Posterior vena cava (tissue), 2 donors: ENCODE measurements around the gene CAGE1. TPM values are rescaled to one million over a fixed set of nuclear protein-coding genes. Genes with fewer than 3 reads are reported as not detected.
"Not testable (repeated sequence)": the region's sequence is repeated elsewhere in the genome, so short reads cannot be mapped to it uniquely, and the experiment has no call there.

ENCODE experiments used
- DNase-seq: peaks from one replicate; pipeline ENCODE4 v3.0.0-alpha.2; 2020; ENCODE audit warnings: low spot score
- intact Hi-C, 2 donors: fragments of 100-400 bp; cut with DNase I; formaldehyde crosslinking; loops; one replicate each; pipeline versions ENCODE4 v1.14.1 to v1.14.2; 2022 to 2023
- total RNA-seq, 2 donors: library from RNA; stranded (reverse); fragmentation: NEBNext Ultra II Directional; extraction: Animal tissue kit (Norgen Biotek cat#: 25700); gene quantifications; one replicate each; pipeline ENCODE4 v1.2.1, GENCODE V29; 2021
- donor health status: DM: yes; HTN: yes; CAD: no.
- donor health status: DM: yes; HTN: yes; CAD: no.

CAGE1 gene
- total RNA-seq, 2 donors from 2014 or later: not detected

- DNase-seq, intact Hi-C loops: not testable (repeated sequence)
Observed at GRCh38 chr6:7344773-7345450, 44.6 kb downstream of the CAGE1 start.

GRCh38 chr6:7343546-7344475, 45.7 kb downstream of the CAGE1 start:
- intact Hi-C loops: no loop called here
- no peak for DNase-seq

DNA sequence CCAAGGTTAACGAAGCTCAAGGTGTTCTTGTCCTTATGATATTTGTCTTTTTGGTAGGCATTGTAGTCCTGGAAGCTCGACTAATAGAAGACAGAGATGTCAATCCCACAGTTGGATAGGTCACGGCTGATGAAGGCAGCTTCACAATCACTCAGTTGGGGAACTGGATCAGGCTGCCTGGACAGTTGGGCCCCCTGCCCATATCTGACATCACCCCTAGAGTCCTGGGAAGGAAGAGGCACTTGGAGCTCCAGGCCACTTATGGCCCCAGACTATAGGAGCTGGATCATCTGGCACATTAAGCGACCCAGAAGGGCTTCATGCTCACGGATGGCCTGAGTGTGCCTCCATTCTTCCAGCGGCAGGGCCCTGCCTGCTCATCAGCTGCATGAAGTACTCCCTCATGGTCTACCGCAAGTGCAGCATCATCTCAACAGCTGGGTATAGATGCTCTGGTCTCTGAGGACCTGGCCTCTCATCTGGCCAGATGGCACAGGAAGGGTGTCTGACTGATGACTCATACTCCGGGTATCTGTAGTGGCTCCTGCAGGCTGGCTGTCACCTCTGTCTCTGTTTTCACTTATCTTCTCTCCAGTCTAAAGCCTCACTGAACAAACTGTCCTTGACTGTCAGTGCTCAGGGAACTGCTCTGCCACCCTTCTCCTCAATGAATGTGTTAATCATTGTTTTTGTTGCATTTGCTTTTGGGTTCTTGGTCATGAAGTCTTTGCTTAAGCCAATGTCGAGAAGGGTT, 47.4 kb downstream of the CAGE1 start:
- no peak for DNase-seq
- intact Hi-C loops: no loop called here

DNA sequence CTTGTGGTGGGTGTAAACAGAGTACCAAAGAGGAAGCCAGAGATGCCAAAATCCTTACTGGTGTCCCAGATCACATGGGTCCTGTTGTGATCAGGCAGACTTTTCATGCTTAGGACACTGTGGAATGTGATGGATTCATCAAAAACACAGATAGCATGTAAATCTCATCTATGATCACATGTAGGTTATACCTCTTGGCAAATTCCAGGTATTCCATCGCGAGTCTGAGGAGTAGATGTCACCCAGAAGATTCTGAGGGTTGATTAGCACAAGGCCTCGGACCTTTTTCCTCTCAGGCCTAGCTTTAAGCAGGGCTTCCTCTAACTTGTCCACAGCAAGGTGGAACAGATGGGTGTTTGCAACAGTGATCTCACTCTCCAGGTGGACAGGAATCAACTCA, 48.3 kb downstream of the CAGE1 start:
- intact Hi-C loops: no loop called here
- no peak for DNase-seq

GRCh38 chr6:7339007-7339732, 50.4 kb downstream of the CAGE1 start:
- intact Hi-C loops, DNase-seq: not testable (repeated sequence)

GRCh38 chr6:7338031-7338430, 51.5 kb downstream of the CAGE1 start:
- intact Hi-C loops: no loop called here
- no peak for DNase-seq

DNA sequence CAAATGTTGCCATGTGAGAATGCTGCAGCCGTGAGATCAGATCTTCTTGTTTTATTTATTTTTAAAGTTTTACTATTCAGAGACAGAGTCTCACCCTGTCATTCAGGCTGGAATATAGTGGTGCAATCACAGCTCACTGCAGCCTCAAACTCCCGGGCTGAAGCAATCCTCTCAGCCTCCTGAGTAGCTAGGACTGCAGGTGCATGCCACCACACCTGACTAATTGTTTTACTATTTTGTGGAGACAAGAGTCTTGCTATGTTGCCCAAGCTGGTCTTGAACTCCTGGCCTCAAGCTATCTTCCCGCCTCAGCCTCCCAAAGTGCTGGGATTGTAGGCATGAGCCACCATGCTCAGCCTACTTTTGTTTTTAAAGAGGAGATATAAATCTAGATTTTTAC, 54.0 kb downstream of the CAGE1 start:
- DNase-seq: no peak
- intact Hi-C loops: no loop called here

DNA sequence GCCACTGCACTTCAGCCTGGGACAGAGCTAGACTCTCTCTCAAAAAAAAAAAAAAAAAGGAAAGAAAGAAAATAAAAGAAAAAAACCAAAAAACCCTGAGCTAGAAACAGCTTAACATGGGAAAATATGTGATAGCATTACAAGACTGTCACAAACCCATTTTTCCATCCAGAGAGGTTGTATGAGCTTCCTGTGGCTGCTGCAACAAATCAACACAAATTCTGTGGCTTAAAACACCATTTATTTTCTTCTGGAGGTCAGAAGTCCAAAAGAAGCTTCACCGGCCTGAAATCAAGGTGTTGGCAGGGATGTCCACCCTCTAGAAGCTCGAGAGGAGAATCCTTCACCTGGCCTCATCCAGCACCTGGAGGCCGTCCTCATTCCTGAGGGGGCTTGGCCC, 54.9 kb downstream of the CAGE1 start:
- DNase-seq: no peak
- intact Hi-C loops: no loop called here

DNA sequence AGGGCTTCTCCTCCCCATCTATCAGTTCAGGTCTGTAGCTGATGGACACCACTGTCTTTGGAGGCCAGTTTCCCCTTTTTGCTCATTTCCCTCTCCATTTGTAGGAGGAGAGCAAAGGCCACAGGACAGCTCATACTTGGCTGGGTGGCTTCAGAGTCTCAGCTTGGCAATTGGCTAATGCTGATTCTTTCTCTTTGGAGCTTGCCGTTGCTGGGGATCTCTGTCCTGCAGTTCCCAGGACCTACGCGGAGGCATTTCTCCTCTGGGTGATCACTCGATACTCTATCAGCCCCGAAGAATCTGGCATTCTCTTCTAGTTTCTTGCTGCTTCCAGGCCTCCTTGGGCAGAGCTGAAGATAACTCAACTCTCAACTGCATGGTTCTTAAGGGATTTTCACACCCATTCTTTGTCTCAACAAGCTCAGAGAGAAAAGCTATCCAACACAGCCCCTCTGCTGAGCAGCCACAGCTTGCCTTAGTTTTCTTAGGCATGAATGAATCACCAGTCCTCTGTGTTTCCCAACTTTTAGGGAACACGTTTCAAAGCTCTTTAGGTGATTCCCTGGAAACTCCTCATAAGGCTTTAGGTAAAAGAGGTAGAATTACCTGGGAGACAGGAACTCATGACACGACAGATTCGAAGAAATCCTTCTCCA, 57.3 kb downstream of the CAGE1 start:
- intact Hi-C loops: no loop called here
- DNase-seq: no peak

DNA sequence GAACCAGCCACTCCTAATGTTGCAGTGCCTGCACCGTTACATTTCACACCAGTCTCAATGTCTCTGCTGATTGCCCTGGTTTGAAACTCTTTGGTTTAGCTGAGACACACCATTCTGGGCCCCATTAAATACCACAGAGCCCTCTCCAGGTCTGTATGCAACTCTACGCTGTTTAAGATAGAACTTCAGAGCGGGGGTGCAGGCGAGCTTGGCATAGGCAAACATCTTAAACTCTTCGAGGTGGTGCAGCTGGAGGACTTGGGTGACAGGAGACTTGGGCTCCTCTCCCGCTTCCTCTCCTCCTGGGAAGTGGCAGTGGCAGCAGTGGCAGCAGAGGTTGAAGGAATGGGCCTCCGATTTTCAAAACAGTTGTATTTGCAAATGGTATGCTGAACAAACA, 58.1 kb downstream of the CAGE1 start:
- no peak for DNase-seq
- intact Hi-C loops: no loop called here

GRCh38 chr6:7328243-7328642, 61.3 kb downstream of the CAGE1 start:
- DNase-seq: no peak
- intact Hi-C loops: no loop called here

GRCh38 chr6:7325750-7326149, 63.8 kb downstream of the CAGE1 start:
- no peak for DNase-seq
- intact Hi-C loops: no loop called here

DNA sequence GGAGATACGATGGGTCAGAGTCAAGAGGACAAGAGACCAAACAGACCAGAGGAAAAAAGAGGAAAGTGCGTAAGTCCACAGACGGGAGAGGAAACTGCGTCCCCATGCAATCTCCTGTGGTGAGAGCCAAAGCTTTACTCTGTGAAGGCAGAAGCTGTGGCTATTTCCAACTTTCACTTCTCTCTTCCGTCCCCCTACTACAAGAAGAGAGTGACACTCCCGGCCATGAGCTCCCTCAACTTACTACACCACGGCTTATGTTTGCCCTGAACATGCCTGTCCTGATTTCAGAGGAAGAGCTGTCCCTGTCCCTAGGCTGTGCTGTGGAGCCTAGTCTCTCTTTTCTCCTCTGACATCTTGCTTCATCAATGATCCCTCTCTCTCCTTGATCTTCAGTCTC, 65.0 kb downstream of the CAGE1 start:
- intact Hi-C loops: no loop called here
- DNase-seq: no peak

DNA sequence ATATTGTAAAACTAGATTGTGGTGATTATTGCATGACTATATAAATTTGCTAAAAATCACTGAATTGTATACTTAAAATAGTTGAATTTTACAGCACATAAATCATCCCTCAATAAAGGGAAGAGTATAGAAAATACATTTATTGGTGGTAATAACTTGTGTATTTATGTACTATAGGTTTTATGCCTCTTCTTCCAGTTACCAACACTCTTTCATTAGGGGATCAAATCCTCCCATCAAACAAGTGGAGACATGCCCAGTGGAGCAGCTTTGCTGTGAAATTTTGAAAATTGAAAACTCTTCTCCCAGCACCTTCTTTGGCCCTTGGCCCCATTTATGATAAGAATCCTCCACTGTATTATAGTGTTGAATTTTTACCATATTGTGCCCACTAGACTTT, 66.5 kb downstream of the CAGE1 start:
- intact Hi-C loops: no loop called here
- DNase-seq: no peak

DNA sequence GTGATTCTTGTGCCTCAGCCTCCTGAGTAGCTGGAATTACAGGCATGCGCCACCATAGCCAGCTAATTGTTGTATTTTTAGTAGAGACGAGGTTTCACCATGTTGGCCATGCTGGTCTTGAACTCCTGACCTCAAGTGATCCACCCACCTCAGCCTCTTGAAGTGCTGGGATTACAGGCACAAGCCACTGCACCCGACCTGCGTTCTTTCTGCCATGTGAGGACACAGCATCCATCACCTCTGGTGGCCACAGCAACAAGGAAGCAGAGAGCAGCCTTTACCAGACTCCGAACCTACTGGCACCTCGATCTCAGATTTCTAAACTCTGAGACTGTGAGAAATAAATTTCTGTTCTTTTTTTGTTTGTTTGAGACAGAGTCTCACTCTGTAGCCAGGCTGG, 67.7 kb downstream of the CAGE1 start:
- intact Hi-C loops, DNase-seq: not testable (repeated sequence)

- intact Hi-C loops: not testable (repeated sequence)
Observed at GRCh38 chr6:7319406-7319805, 70.1 kb downstream of the CAGE1 start.

DNA sequence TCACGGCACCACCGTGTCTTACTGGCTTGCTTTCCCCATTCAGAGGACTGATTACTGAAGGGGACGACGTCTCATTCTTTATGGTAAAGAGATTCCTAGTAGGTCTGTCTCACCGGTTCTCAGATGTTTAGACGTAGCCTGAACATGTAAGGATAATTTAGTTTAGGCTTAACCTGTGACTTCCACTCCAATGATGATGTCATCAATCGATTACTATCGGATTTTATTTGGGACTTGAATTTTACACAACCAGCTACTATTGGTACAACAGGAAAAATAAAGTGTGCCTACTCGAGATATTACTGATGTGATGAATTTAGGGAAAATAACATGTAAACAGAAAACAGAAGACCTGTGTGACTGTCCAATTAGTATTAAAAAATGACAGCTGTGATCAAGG, 72.0 kb downstream of the CAGE1 start:
- no peak for DNase-seq
- intact Hi-C loops: no loop called here

More at GRCh38 chr6:7319406-7319805, 70.1 kb downstream of the CAGE1 start:
- DNase-seq: not testable (repeated sequence)

DNA sequence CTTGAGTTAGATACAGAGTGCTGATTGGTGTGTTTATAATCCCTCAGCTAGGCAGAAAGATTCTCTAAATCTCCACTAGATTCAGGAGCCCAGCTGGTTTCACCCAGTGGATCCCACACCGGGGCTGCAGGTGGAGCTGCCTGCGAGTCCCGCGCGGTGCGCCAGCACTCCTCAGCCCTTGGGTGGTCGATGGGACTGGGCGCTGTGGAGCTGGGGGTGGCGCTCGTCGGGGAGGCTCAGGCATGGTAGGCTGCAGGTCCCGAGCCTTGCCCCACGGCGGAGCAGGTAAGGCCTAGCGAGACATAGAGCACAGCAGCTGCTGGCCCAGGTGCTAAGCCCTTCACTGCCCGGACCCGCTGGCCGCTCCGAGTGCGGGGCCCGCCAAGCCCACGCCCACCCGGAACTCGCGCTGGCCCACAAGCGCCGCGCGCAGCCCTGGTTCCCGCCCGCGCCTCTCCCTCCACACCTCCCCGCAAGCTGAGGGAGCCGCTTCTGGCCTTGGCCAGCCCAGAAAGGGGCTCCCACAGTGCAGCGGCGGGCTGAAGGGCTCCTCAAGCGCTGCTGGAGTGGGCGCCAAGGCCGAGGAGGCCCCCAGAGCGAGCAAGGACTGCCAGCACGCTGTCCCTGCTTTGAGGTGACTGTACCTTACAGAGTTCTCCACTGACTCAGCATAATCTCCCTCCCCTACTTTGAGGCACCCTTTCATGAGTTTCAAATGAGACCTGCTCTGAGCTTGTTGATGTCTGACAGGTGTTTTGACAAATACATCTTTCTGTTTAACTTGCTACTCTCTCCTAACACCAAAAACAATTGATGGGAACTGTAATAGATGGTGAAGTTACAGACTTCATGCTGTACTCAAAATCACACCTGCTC, 72.6 kb downstream of the CAGE1 start:
- DNase-seq: no peak
- intact Hi-C loops: no loop called here
